ENCODE results near the gene TRIM8.
"Not testable (repeated sequence)": the region's sequence is repeated elsewhere in the genome, so short reads cannot be mapped to it uniquely, and the experiment has no call there.

Gene TRIM8

DNA sequence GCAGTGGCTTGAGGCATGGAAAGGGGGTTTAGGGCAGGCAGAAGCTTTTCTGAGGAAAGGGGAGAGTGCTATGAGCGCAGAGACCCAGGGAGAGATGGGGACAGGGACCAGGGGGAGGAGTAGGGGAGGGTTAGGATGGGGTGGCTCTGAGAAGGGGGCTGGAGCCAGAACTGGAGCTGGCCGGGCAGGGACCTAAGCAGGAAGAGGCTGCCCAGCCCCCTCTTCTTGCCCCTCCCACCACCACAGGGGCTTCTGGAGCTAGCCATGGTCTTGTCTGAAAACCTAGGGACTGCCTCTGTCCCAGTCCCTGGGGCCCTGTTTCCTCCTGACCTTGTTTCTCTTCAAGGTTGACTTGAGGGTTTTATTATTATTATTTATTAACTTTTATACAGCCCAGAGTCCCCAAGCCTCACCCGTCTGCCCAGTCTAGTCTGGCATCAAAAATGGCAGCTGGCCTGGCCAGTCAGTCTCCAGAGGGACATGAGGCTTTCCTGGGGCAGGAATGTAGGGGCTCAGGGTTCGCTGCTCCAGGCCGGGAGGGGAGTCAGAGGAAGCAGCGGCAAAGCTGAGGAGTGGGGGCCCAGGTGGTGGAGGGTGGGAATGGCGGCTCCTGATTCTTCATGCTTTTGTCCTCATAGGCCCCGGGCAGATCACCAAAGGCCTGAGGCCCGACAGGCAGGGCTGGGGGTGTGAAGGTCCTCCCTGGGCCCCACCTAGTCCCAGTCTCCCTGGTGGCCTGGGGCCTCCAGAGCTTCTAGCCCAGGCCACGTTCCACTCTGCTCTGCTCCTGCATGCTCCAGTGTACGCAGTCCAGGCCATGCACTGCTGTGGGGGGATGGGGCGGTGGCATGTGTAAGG lies 5.7 kb downstream of the TRIM8 start:
- no peak for DNase-seq (ENCODE audit: low read depth in 1 of 2, low spot score in 1 of 2)

DNA sequence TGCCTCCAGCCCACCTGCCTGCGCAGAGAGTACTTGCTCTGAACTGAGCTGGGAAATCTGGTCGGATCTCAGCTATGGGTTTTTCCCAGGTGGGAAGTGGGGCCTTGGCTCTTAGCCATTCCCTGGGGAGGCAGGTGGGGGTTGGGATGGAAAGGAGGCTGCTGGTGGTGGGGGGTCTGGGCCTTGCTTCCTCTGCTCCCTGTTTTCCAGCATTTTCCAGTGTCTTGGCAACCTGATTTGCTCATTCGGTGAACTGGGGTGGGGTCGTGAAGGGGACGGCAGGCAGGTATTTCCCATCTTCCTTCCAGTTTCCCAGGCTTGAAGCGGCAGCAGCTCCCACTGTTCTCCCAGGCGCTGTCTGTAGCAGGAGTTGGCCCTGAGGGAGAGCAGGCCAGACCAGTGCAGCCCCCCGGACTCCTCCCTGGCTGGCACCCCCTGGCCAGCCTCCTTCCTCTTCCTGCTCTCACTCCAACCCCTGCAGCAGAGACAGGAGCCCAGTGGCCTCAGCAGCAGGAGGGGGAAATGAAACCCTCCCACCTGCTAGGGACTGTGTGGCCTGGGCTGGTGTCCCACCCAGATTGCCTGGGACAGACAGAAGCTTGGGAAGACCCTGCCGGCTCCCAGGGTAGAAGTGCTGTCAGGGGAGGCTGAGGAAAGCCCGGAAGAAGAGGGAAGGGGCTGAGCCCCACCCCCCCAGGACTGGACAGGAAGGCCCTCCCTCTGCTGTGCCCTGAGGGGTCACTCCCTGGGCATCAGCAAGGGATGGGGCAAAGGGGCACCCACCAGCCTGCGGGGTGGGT lies 6.6 kb downstream of the TRIM8 start:
- DNase-seq (ENCODE audit: low read depth in 1 of 2, low spot score in 1 of 2), result no peak

DNA sequence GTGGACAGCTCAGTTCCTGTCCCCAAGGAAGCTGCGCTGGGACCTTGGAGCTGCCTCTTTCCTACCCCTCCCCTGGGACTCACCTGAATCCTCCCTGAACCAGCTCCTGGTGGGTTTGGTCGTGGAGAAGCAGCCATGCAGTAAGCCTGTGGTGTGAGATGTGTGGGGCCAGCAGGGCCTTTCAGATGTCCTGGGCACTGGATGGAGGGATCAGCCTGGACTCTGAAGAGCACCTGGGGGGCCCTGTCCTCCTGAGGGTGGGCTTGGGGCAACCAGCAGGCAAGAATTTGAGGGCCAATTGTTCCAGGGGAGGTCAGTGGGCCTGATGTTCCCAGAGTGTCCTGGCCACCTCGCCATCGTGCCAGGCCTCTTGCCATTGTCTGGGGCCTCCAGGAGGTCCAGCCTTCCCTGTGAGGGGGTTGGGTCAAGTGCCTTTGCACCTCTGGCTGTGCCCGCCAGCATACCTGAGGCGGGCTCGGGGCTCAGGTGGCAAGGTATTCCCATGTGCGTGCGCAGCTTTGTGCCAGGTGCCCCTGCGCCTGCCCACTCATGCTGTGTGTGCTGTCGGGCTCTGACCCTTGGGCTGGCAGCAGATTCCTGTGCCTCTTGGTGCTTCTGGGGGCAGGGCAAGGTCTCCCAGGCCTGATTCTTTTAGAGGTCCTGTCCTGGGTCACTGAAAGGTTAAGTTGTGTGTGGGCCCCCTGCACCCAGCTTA lies 7.3 kb downstream of the TRIM8 start:
- no peak for DNase-seq (ENCODE audit: low read depth in 1 of 2, low spot score in 1 of 2)

DNA sequence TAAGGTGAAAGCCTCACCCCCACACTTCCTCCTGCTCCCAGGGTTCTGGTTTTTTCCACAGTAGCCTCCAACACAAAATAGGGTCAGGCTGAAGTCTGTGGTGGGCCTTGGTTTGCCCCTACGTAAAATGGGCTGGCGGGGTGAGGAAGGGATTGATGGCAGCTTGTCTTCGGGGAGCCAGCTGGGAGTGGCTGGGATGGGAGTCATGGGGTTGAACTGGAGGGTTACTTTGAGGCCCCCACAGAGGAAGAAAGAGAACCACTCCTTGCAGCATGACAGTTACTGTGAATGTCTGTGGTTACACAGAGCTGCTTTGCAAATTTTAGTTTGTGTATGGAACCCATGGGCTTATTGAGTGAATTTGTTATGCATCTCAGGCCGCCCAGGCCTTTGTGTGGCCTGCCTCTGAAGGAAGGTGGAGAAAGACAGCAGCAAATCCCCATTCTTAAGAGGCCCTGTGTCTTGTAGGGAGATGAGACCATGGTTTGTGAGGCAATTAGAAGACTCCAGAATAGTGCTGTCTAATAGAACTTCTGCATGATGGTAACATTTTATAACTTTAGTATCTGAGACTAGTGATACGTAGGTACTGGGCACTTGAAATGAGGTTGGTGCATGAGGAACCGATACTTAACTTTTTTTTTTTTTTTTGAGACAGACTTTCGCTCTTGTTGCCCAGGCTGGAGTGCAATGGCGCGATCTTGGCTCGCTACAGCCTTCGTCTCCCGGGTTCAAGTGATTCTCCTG lies 8.1 kb downstream of the TRIM8 start:
- no peak for DNase-seq (ENCODE audit: low read depth in 1 of 2, low spot score in 1 of 2)

DNA sequence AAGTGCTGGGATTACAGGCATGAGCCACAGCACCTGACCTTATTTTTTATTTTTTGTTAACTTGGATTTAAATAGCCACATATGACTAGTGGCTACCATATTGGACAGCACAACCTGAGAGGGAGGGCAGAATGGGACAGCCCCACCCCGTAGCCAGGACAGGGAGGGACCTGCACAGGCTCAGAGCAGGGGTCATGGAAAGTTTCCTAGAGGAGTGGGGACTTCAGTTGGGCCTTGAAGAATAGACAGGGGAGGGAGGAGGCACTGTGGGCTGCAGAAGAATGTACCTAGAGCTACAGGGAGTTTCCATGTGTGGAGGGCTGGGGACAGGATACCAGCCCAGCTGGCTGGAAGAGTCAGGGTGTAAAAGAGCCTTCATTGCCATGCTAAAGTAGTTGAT lies 8.8 kb downstream of the TRIM8 start:
- DNase-seq (ENCODE audit: low read depth in 1 of 2, low spot score in 1 of 2), result no peak

DNA sequence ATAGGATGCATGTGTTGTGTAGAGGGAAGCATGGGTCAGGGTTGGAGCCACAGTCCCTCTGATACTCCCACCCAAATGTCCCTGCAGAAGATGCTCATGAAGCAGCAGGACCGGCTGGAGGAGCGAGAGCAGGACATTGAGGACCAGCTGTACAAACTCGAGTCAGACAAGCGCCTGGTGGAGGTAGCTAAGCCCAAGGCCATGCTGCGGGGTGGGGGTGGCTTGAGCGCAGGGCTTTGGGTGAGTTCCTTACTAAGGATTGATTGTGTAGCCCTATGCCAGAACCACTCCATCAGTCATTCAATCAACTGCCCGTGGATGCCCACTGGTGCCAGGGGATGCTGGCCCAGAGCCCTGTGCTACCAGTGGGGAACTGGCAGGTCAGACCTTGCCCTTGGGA lies 10.3 kb downstream of the TRIM8 start:
- no peak for DNase-seq (ENCODE audit: low read depth in 1 of 2, low spot score in 1 of 2)

DNA sequence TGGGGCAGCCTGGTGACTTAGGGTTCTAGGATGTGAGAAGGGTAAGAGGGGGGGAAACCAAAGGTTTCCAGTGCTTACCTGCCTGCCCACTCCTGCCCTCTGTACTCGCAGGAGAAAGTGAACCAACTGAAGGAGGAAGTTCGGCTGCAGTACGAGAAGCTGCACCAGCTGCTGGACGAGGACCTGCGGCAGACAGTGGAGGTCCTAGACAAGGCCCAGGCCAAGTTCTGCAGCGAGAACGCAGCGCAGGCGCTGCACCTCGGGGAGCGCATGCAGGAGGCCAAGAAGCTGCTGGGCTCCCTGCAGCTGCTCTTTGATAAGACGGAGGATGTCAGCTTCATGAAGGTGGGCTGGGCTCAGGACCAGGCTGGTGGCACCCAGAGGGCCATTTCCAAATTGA lies 10.7 kb downstream of the TRIM8 start:
- DNase-seq (ENCODE audit: low read depth in 1 of 2, low spot score in 1 of 2), result no peak

DNA sequence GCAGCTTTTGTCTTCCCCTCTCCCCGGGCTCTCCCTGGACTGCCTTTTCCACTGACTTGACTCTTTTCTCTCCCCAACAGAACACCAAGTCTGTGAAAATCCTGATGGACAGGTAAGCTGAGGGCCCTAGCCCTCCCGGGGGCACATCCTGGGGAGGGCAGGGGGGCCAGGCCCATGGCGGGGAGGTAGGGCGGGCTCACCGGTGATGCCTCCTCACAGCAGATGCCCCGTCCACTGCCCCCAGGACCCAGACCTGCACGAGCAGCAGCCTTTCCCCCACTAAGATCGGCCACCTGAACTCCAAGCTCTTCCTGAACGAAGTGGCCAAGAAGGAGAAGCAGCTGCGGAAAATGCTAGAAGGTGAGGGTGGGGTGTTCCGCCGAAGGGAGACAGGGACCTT lies 11.7 kb downstream of the TRIM8 start:
- DNase-seq (ENCODE audit: low read depth in 1 of 2, low spot score in 1 of 2), result no peak

DNA sequence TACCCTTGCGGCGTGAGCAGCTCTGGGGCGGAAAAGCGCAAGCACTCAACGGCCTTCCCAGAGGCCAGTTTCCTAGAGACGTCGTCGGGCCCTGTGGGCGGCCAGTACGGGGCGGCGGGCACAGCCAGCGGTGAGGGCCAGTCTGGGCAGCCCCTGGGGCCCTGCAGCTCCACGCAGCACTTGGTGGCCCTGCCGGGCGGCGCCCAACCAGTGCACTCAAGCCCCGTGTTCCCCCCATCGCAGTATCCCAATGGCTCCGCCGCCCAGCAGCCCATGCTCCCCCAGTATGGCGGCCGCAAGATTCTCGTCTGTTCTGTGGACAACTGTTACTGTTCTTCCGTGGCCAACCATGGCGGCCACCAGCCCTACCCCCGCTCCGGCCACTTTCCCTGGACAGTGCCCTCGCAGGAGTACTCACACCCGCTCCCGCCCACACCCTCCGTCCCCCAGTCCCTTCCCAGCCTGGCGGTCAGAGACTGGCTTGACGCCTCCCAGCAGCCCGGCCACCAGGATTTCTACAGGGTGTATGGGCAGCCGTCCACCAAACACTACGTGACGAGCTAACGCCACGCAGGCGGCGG lies 12.6 kb downstream of the TRIM8 start:
- no peak for DNase-seq (ENCODE audit: low read depth in 1 of 2, low spot score in 1 of 2)

DNA sequence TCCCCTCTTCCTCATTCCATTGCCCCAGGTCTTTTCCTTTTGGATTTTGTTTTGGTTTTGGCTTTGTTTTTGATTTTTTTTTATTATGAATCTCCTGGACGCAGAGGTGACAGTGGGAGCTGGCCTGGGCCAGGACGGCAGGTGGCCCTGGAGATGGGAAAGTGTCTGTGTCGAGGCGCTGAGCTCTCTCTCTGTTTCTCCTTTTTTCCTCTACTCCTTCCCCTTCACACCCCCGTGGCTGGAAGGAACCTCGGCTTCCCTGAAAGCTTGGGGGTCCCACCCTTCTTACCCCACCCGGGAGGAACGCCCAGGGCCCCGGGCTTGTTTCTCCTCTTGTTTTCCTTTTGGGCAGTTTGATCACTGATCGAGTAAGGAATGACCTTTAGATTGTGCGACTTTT lies 13.2 kb downstream of the TRIM8 start:
- no peak for DNase-seq (ENCODE audit: low read depth in 1 of 2, low spot score in 1 of 2)

DNA sequence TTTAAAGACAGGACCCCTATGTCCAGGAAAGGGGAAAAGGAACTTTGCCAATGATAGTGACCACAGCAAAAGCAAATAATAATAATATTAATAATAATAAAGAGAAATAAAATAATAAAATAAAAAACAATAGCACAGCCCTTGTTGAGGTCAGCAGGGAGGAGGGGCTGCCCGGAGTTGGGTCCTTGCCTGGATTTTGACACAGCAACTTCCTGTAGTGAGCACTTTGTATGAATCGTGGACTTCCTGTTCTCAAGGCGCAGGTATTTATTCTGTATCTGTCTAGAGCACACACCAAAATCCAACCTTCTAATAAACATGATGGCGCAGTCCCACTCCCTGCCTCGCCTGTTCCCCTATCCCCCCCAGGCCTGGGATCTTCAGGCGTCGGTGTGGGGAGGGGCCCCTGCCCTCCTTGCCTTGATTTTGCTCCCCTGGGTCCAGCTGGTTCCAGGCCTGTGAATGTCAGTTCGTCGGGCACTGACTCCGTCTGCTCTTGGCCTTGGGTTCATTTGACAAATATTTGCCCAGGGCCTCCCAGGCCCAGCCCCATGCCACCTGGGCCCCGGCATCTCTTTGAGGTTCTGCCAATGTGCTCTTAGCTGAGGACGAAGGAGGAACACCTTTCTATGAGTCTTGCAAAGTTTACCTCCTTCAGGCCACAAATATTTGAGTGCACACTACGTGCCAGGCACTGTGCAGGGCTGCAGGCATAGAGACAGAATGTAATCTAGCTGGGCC lies 13.9 kb downstream of the TRIM8 start:
- DNase-seq (ENCODE audit: low read depth in 1 of 2, low spot score in 1 of 2), result no peak

DNA sequence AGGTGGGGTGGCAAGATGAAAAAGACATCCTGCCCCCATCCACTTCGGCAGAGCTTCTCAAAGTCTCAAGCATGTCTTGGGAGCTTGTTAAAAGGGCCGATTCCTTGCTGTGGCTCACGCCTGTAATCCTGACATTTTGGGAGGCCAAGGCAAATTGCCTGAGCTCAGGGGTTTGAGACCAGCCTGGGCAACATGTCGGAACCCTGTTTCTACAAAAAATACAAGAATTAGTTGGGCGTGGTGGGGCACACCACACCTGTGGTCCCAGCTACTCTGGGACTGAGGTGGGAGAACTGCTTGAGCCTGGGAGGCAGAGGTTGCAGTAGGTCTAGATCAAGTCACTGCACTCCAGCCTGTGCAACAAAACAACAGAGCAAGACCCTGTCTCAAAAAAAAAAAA lies 14.5 kb downstream of the TRIM8 start:
- no peak for DNase-seq (ENCODE audit: low read depth in 1 of 2, low spot score in 1 of 2)

DNA sequence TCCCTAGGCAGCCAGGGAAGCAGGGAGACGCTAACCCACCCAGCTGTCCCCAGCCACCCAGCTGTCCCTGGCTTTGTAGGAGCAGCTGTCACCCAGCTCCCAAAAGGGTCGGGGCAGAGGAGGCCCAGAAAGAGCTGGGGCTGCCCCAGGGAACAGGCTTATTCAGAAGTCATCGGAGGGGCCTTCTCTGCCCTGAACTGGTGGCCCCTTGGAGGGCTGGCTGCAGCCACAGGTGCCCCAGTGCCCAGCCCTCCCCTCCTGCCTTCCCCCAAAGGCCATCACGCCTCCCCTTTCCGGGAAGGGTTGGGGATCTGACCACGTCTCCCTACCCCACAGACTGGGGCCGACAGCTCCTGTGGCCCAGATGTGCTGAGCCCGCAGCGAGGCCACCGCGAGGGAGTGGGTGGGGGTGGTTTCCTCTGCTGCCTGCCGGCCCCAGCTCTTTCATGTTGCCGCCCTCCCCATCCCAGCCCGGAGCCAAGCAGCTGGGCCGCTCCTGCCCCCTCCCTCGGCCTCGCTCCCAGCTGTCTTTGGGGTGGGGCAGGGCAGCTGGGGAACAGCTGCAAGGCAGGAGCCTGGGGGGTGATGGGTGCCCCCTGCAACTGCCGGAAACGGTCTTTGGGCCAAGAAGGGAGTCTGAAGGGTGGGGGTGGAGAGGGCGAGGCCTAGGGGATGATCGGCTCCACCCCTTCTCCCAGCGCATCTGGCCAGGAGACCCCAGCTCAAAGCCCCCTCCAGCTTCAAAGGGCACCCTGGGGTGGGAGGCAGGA lies 16.8 kb downstream of the TRIM8 start:
- DNase-seq (ENCODE audit: low read depth in 1 of 2, low spot score in 1 of 2), result peak; percentile 23 to 40

DNA sequence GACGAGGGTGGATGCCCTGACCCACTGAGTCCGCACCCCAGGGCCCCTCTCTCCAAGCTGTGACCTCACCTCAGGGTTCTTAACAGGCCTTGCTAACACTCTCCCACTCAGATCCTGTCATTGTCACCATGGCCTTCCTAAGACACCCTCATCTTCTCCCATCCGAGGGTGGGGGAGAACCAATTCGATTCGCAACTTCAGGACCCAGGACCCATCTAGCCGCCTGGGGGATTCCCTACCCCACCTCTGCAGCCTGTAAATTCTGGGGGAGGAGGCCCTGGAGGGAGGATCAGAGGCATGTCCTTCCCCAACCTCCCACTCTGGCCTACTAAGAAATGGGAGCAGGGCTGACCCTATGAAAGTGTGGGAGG lies 17.4 kb downstream of the TRIM8 start:
- no peak for DNase-seq (ENCODE audit: low read depth in 1 of 2, low spot score in 1 of 2)

DNA sequence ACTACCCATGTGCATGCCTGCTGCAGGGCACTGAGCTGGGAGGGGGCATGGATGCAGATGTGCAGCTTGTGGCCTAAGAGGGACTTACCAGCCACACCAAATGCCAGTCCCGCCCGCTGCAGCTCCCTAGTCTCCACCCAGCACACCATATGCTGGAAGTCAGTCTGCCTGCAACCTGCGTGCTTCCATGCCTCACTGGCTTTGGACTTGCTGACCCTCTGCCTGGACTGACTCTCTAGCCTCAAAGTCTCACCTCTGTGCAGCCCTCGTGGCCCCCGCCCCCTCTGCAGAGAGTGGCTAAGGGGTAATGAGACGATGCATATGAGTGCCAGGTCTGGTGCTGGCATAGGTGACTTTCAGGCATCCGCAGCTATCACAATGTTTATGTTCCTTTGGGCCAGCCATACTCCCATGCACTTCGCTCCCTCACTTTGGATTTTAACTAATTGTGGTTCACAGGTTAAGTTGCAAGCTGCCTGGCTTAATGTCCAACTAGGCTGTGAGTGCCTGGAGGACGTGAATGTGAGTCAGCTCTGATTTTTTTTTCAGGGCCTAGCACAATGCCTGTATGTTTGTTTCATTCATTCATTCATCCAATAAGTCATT lies 21.7 kb downstream of the TRIM8 start:
- no peak for DNase-seq (ENCODE audit: low read depth in 1 of 2, low spot score in 1 of 2)

DNA sequence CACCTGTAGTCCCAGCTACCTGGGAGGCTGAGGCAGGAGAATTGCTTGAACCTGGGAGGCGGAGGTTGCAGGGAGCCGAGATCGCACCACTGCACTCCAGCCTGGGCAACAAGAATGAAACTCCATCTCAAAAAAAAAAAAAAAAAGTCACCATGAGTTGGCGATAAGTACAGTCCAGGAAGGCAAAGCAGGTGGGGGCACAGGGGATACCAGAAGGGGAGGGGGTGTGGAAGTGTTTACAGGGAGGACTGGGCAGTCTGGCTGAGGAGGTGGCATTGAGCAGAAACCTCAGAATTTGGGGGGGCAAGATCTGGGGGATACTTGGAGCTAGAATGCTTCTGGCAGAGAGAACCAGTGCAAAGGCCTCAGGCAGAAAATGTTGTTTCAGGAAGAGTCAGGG lies 23.1 kb downstream of the TRIM8 start:
- not testable (repeated sequence) for DNase-seq (ENCODE audit: low read depth in 1 of 2, low spot score in 1 of 2)

DNA sequence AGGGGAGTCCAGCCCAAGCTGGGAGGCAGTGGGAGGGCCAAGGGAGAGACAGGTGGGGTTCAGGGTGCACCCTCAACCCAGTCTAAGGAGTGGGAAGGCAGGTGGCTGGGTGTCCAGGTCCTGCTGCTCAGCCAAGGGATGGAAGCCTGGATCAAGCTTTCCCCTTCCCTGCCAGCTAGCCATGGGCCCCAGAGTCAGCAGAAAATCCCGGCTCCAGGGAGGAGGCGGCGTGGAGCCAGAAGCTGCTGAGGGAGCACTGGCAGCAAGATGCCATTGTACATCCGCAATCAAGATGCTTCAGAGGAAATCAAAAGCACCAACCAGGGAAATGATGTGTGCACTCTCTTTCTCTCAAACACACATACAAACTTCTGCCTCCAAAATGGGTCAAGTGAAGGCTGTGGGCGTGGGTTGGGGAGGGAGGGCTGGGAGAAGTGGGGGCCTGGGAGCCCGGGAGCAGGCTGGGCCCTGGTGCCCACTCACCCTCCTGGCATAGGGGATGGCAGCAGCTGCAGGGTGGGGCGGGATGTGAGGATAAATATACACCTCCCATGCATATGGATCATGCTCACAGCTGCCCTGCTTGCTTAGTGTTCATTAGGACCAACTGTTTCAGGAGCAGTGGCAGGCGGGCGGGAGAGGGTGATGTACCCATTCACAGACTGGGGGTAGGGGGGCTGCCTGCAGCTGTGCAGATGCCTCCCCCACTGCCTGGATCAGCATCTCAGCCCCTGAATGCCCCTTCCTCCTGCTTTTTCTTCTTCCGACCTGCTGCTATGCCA lies 24.2 kb downstream of the TRIM8 start:
- DNase-seq (ENCODE audit: low read depth in 1 of 2, low spot score in 1 of 2), result no peak

Measured in stimulated activated CD4-positive, alpha-beta T cell treated with anti-CD3 and anti-CD28 coated beads, Interleukin-15, amount 100 ng/mL, for 1 hour (primary cell).